K562 (cell line): ENCODE measurements around the gene USF2. TPM values are rescaled to one million over a fixed set of nuclear protein-coding genes. Genes with fewer than 3 reads are reported as not detected.

Source experiments
- ADNP ChIP-seq: fragments of 200-800 bp; sonication (Bioruptor generic); IDR thresholded peaks from 2 replicates; pipeline ENCODE4 v1.6.1; 2016; ENCODE audit warnings: missing genetic modification characterization, missing compliant biosample characterization
- AFF4 ChIP-seq: sonication (generic); formaldehyde crosslinking; IDR thresholded peaks from 2 replicates; pipeline ENCODE4 v1.8.0; 2023; ENCODE audit warnings: mild to moderate bottlenecking, missing genetic modification reagents
- ARID1B ChIP-seq: fragments of 450-650 bp; IDR thresholded peaks from 2 replicates; pipeline ENCODE4 v1.6.1; 2016; ENCODE audit warnings: antibody characterized with exemption, mild to moderate bottlenecking, inconsistent platforms
- ASH1L ChIP-seq: fragments of 450-650 bp; IDR thresholded peaks from 2 replicates; pipeline ENCODE4 v1.6.1; 2018; ENCODE audit warnings: borderline replicate concordance, mild to moderate bottlenecking, low read depth; ENCODE audit not compliant: partially characterized antibody
- DMBX1 ChIP-seq: fragments of 250-450 bp; sonication (Bioruptor Pico); IDR thresholded peaks from 2 replicates; pipeline ENCODE4 v1.8.0; 2022; ENCODE audit warnings: inconsistent platforms, mild to moderate bottlenecking, moderate library complexity, borderline replicate concordance
- E2F5 ChIP-seq: sonication (generic); formaldehyde crosslinking; IDR thresholded peaks from 2 replicates; pipeline ENCODE4 v1.8.0; 2022; ENCODE audit warnings: mild to moderate bottlenecking, missing genetic modification reagents
- FOXJ2 ChIP-seq: fragments of 200-800 bp; sonication (Bioruptor generic); IDR thresholded peaks from 2 replicates; pipeline ENCODE4 v1.6.1; 2016; ENCODE audit warnings: missing genetic modification characterization, missing compliant biosample characterization
- FOXO4 ChIP-seq: fragments of 450-650 bp; formaldehyde crosslinking; IDR thresholded peaks from 2 replicates; pipeline ENCODE4 v1.4.0; 2020; ENCODE audit warnings: mild to moderate bottlenecking, moderate library complexity
- HDAC2 ChIP-seq: fragments of 450-650 bp; IDR thresholded peaks from 2 replicates; pipeline ENCODE4 v1.6.1; 2016; ENCODE audit warnings: mild to moderate bottlenecking
- HLTF ChIP-seq: fragments of 450-650 bp; IDR thresholded peaks from 2 replicates; pipeline ENCODE4 v1.6.1; 2016
- L3MBTL2 ChIP-seq: fragments of 450-650 bp; IDR thresholded peaks from 2 replicates; pipeline ENCODE4 v1.6.1; 2016; ENCODE audit warnings: mild to moderate bottlenecking, moderate library complexity
- MEIS2 ChIP-seq: fragments of 450-650 bp; IDR thresholded peaks from 2 replicates; pipeline ENCODE4 v1.6.1; 2014; ENCODE audit warnings: mild to moderate bottlenecking; ENCODE audit not compliant: partially characterized antibody
- POLR3G ChIP-seq: IDR thresholded peaks from 2 replicates; pipeline ENCODE4 v1.6.1; 2011; ENCODE audit not compliant: insufficient read length, insufficient replicate concordance; ENCODE audit errors: extremely low read depth
- RCOR1 ChIP-seq, 2 experiments: IDR thresholded peaks; 2 replicates each; pipeline ENCODE4 v1.6.1; 2012; ENCODE audit warnings: low read depth in 2 of 2, low read length in 2 of 2, borderline replicate concordance in 1 of 2, improper control_type of control experiment in 1 of 2
- STAG1 ChIP-seq: sonication (generic); formaldehyde crosslinking; IDR thresholded peaks from 2 replicates; pipeline ENCODE4 v1.5.0; 2020; ENCODE audit warnings: missing genetic modification reagents, borderline replicate concordance
- WHSC1 ChIP-seq: IDR thresholded peaks from one replicate; pipeline ENCODE4 v1.6.1; 2012; ENCODE audit warnings: low read length, control low read depth, inconsistent platforms
- YY1 ChIP-seq, 3 experiments: IDR thresholded peaks; 2 replicates each; pipeline ENCODE4 v1.6.1; 2011; ENCODE audit warnings: low read length in 2 of 3, mild to moderate bottlenecking in 2 of 3, moderate library complexity in 2 of 3, borderline replicate concordance in 1 of 3, control low read depth in 1 of 3, low read depth in 1 of 3; ENCODE audit not compliant: insufficient read depth in 3 of 3, insufficient replicate concordance in 2 of 3, control insufficient read depth in 1 of 3, insufficient read length in 1 of 3; ENCODE audit errors: extremely low read depth in 1 of 3
- ZNF668 ChIP-seq: fragments of 250-450 bp; sonication (Bioruptor Pico); IDR thresholded peaks from 2 replicates; pipeline ENCODE4 v1.8.0; 2022; ENCODE audit warnings: mild to moderate bottlenecking, inconsistent platforms
- ZNF707 ChIP-seq: fragments of 250-450 bp; sonication (Bioruptor Pico); conservative IDR thresholded peaks from 2 replicates; pipeline ENCODE4 v1.8.0; 2022; ENCODE audit warnings: inconsistent platforms, mild to moderate bottlenecking, moderate library complexity
- ZNF830 ChIP-seq: fragments of 250-450 bp; sonication (Bioruptor Pico); IDR thresholded peaks from 2 replicates; pipeline ENCODE4 v1.5.0; 2021; ENCODE audit warnings: mild to moderate bottlenecking
- ZZZ3 ChIP-seq: fragments of 450-650 bp; IDR thresholded peaks from 2 replicates; pipeline ENCODE4 v1.6.1; 2016; ENCODE audit warnings: antibody characterized with exemption, mild to moderate bottlenecking, moderate library complexity
- polyA plus RNA-seq, 8 experiments: library from polyadenylated mRNA; depleted of rRNA in 4 of 8; stranded (reverse) in 5 of 8; unstranded in 3 of 8; fragments of >200 nt; fragmentation: Nextera tagmentation in 2 of 8; fragmentation: Illumina TruSeq in 1 of 8; extraction: Ambion mirVana in 2 of 8; extraction: Trizol in 1 of 8; gene quantifications; 2 replicates each; pipeline versions ENCODE4 v1.2.1 to v1.2.3, GENCODE V29; 2011 to 2014; ENCODE audit warnings: inconsistent platforms in 1 of 8, missing spikeins in 1 of 8
- total RNA-seq, 7 experiments: library from RNA; depleted of rRNA in 6 of 7; stranded (reverse); fragments of >200 nt in 6 of 7; fragmentation: Illumina TruSeq in 2 of 7; extraction: Trizol in 2 of 7; gene quantifications; 2 replicates each; pipeline versions ENCODE4 v1.2.1 to v1.2.3, GENCODE V29; 2011 to 2021; ENCODE audit warnings: low replicate concordance in 1 of 7

The USF2 gene
- total and polyA plus RNA-seq, 9 of the 15 experiments (the other 6 are each of a cell fraction or from before 2014, with no cell fraction given): 0.27 to 93.7 (median 58.4) TPM

GRCh38 chr19:35309481-35310279, 40.9 kb downstream of the USF2 start (continued):
- TF ChIP-seq AFF4 (CRISPR knock-in tag): no peak
- peak in 1 of 2 experiments; percentile 75; a peak in 2 of 4 replicates for TF ChIP-seq RCOR1 (IDR thresholded peaks at IDR 0.05; ENCODE audit: borderline replicate concordance in 1 of 2, low read depth in 2 of 2, low read length in 2 of 2)
- TF ChIP-seq L3MBTL2: peak; percentile 99
- no peak for TF ChIP-seq E2F5 (CRISPR knock-in tag)
- 0 out of 2 replicates have a peak, but pooled peaks have one; percentile 31 for TF ChIP-seq FOXJ2 (tag)
- TF ChIP-seq HLTF: no peak; the same call in 1 of the 2 replicates
- peak in 2 of 3 experiments; percentile 17 to 72 for TF ChIP-seq YY1 (IDR thresholded peaks at IDR 0.05; ENCODE audit: borderline replicate concordance in 1 of 3, control insufficient read depth in 1 of 3, extremely low read depth in 1 of 3, insufficient read depth in 3 of 3, insufficient read length in 1 of 3, insufficient replicate concordance in 2 of 3, low read depth in 1 of 3, low read length in 2 of 3)
- no peak for TF ChIP-seq ZZZ3
- 0 out of 2 replicates have a peak, but pooled peaks have one; percentile 39 for TF ChIP-seq HDAC2
- no peak for TF ChIP-seq STAG1 (CRISPR knock-in tag)
- no peak for TF ChIP-seq ASH1L
- no peak for TF ChIP-seq POLR3G
- TF ChIP-seq ARID1B: 0 out of 2 replicates have a peak, but pooled peaks have one; percentile 23
- TF ChIP-seq MEIS2: no peak
- no peak for TF ChIP-seq ADNP (tag)
- TF ChIP-seq WHSC1: no peak
- TF ChIP-seq ZNF668: peak; percentile 88
- TF ChIP-seq DMBX1 (CRISPR knock-in tag): peak; percentile 94
- TF ChIP-seq FOXO4: no peak
- TF ChIP-seq ZNF830: 0 out of 2 replicates have a peak, but pooled peaks have one; percentile 77
- no peak for TF ChIP-seq ZNF707 (CRISPR knock-in tag)
